Measurements from ENCODE around the gene HECW1.
A peak's percentile ranks its signal among the peaks of the same experiment; 100 is the strongest.
"Not testable (repeated sequence)": the region's sequence is repeated elsewhere in the genome, so short reads cannot be mapped to it uniquely, and the experiment has no call there.

Gene HECW1

GRCh38 chr7:43201912-43202311 is 89.5 kb downstream of the HECW1 start:
- FAIRE-seq: no peak

GRCh38 chr7:43204081-43204480 is 91.6 kb downstream of the HECW1 start:
- DNase-seq (ENCODE audit: low spot score) (no peak), FAIRE-seq (no peak)

More at GRCh38 chr7:43201912-43202311, 89.5 kb downstream of the HECW1 start:
- DNase-seq (ENCODE audit: low spot score): no peak

GRCh38 chr7:43205171-43205795 is 92.8 kb downstream of the HECW1 start:
- peak; percentile 35 for FAIRE-seq
- no peak for DNase-seq (ENCODE audit: low spot score)

- FAIRE-seq (no peak), DNase-seq (ENCODE audit: low spot score) (no peak)
Observed at GRCh38 chr7:43208242-43208641, 95.8 kb downstream of the HECW1 start.

GRCh38 chr7:43210539-43210938 is 98.1 kb downstream of the HECW1 start:
- FAIRE-seq; DNase-seq (ENCODE audit: low spot score): not testable (repeated sequence)

- DNase-seq (ENCODE audit: low spot score): peak; percentile 43
- FAIRE-seq: no peak
Observed at GRCh38 chr7:43211286-43211685, 98.8 kb downstream of the HECW1 start.

- peak; percentile 59 for FAIRE-seq
- peak; percentile 42 for DNase-seq (ENCODE audit: low spot score)
Observed at GRCh38 chr7:43211693-43212092, 99.2 kb downstream of the HECW1 start.

GRCh38 chr7:43212921-43213320 is 100.5 kb downstream of the HECW1 start:
- no peak for DNase-seq (ENCODE audit: low spot score)
- FAIRE-seq: no peak

GRCh38 chr7:43215061-43215460 is 102.6 kb downstream of the HECW1 start:
- DNase-seq (ENCODE audit: low spot score) (no peak), FAIRE-seq (no peak)

GRCh38 chr7:43217055-43217454 is 104.6 kb downstream of the HECW1 start:
- FAIRE-seq (no peak), DNase-seq (ENCODE audit: low spot score) (no peak)

- FAIRE-seq; DNase-seq (ENCODE audit: low spot score): not testable (repeated sequence)
Observed at GRCh38 chr7:43218901-43219300, 106.5 kb downstream of the HECW1 start.

GRCh38 chr7:43220250-43220649 is 107.8 kb downstream of the HECW1 start:
- DNase-seq (ENCODE audit: low spot score) (peak; percentile 46), FAIRE-seq (no peak)

- no peak for FAIRE-seq
- no peak for DNase-seq (ENCODE audit: low spot score)
Observed at GRCh38 chr7:43220742-43221141, 108.3 kb downstream of the HECW1 start.

GRCh38 chr7:43229801-43230200 is 117.4 kb downstream of the HECW1 start:
- no peak for FAIRE-seq

GRCh38 chr7:43232366-43232765 is 119.9 kb downstream of the HECW1 start:
- FAIRE-seq (peak; percentile 37), DNase-seq (ENCODE audit: low spot score) (no peak)

More at GRCh38 chr7:43229801-43230200, 117.4 kb downstream of the HECW1 start:
- no peak for DNase-seq (ENCODE audit: low spot score)

GRCh38 chr7:43234073-43234472 is 121.6 kb downstream of the HECW1 start:
- FAIRE-seq: no peak

GRCh38 chr7:43234968-43235367 is 122.5 kb downstream of the HECW1 start:
- no peak for DNase-seq (ENCODE audit: low spot score)
- no peak for FAIRE-seq

More at GRCh38 chr7:43234073-43234472, 121.6 kb downstream of the HECW1 start:
- no peak for DNase-seq (ENCODE audit: low spot score)

- no peak for FAIRE-seq
- no peak for DNase-seq (ENCODE audit: low spot score)
Observed at GRCh38 chr7:43240565-43240964, 128.1 kb downstream of the HECW1 start.

GRCh38 chr7:43242628-43243255 is 130.3 kb downstream of the HECW1 start:
- DNase-seq (ENCODE audit: low spot score): no peak
- no peak for FAIRE-seq

- DNase-seq (ENCODE audit: low spot score) (no peak), FAIRE-seq (peak; percentile 27)
Observed at GRCh38 chr7:43244232-43244631, 131.8 kb downstream of the HECW1 start.

- FAIRE-seq (no peak), DNase-seq (ENCODE audit: low spot score) (no peak)
Observed at GRCh38 chr7:43244784-43245183, 132.3 kb downstream of the HECW1 start.

- DNase-seq (ENCODE audit: low spot score) (no peak), FAIRE-seq (no peak)
Observed at GRCh38 chr7:43247757-43248156, 135.3 kb downstream of the HECW1 start.

GRCh38 chr7:43248553-43248952 is 136.1 kb downstream of the HECW1 start:
- FAIRE-seq: no peak

More at GRCh38 chr7:43248553-43248952, 136.1 kb downstream of the HECW1 start:
- no peak for DNase-seq (ENCODE audit: low spot score)

Measured in urothelium cell line (cell line).